HG03025 (cell line): Measurements from ENCODE around the gene CEP68.

ENCODE experiments used
- ATAC-seq: cut with Tn5 transposase; IDR thresholded peaks from one replicate; pipeline ENCODE4 v1.9.1; 2021; ENCODE audit warnings: mild to moderate bottlenecking, moderate library complexity; ENCODE audit not compliant: unreplicated experiment, low FRiP score

The CEP68 gene

GRCh38 chr2:65075605-65076344 lies 19.6 kb downstream of the CEP68 start:
- ATAC-seq: no peak

- no peak for ATAC-seq
These were observed 20.1 kb downstream of the CEP68 start for GRCh38 chr2:65076345-65076710.

DNA sequence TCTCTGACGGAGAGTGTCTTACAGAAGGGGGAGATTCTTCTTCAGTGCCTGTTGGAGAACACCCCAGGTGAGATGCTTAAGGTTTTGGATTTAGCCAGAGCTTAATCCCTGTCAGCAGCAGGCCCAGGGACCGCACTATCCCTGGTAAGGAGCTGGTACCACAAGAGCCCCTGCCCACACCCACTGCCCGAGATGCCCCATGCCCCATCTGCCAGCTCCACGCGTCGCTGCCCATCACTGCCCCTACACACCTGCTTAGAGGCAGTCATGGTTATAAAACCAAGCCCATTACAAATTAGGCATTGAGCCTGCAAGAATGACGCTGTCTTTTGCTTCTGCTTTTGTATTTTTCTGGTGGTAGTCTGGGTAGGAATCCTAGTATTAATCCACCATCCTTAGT lies 21.7 kb downstream of the CEP68 start:
- no peak for ATAC-seq

GRCh38 chr2:65079017-65079416 lies 22.8 kb downstream of the CEP68 start:
- ATAC-seq: no peak

DNA sequence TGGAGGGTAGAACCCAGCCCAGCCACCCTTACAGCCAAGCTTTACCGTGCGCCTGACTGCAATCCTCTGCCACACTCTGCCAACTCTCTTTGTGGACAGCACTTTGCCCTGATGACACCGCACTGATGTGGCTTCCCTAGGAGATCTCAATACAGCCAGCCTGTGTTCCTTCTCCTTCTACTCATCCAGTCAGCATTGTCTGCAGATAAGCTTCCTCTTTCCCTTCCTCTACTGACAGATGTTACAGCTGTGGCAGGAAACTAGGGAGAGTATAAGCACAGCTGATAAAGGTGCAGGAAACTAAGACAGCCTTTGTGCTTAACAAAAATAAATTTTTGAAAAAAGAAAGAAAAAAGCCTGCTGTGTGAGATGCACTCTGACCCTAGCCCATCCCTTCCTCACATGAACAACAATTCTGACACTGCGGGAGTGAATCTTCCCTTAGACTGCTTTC lies 25.0 kb downstream of the CEP68 start:
- ATAC-seq: no peak

- no peak for ATAC-seq
These were observed 28.9 kb downstream of the CEP68 start for GRCh38 chr2:65085148-65085547.

GRCh38 chr2:65092791-65093190 lies 36.6 kb downstream of the CEP68 start:
- no peak for ATAC-seq

DNA sequence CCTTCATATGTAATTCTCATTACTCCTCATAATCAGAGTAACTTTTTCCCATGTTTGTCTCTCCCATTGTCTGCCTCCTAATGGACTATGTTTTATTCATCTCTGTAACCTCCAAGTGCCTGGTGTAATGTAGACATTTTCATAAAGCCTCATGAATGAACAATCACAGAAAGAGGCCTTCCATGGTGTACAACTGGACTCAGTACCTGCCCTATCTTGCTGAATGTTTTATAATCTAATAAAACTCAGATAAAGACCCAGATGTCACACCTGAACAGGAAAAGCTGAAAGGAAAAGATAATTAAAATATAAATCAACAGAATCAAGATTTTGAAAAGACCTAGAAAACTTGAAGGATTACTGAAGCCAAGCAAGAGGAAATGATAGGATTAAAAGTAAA lies 37.0 kb downstream of the CEP68 start:
- no peak for ATAC-seq

DNA sequence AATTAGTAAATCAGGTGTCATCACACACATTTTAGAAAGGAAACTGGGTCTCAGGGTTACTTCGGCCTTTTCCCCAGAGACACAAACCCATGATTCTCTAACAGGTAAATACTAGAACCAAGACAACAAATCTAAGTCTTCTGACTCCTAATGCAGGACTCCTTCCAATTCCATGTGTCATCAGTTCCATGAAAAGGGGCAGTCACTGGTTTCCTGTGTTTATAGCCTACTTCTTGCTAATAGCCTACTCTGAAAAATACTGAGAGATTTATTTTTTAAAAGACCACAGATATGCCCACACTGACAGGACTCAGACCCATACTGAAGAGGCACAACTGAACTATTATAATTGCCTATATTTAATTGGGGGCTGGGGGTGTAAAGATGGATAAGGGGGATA lies 40.7 kb downstream of the CEP68 start:
- no peak for ATAC-seq

DNA sequence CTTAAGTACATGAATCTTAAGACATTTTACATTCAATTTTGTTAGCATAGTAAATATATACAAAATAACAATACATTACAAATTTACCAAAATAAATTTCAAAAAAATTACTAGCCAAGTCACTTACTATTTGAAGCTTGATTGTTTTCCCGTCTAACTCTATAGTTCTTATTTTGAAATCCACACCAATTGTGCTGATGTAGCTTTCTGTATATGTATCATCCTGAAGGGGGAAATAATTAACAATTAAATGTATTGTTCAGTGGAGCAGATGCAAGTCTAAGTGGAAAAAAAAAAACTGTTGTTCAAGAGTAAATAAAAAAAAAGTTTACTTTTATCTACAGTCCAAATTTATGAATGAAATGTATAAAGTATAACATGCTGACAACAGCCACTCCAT lies 41.6 kb downstream of the CEP68 start:
- no peak for ATAC-seq

DNA sequence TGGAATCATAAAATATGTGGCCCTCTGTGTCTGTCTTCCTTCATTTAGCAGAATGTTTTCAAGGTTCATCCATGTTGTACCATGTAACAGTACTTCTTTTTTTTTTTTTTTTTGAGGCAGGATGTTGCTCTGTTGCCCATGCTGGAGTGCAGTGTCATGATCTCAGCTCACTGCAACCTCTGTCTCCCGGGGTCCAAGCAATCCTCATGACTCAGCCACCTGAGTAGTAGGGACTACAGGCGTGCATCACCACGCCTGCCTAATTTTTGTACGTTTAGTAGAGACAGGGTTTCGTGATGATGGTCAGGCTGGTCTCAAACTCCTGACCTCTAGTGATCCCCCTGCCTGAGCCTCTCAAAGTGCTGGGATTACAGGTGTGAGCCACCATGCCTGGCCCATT lies 42.5 kb downstream of the CEP68 start:
- ATAC-seq: no peak

- no peak for ATAC-seq
These were observed 44.9 kb downstream of the CEP68 start for GRCh38 chr2:65101071-65101470.

DNA sequence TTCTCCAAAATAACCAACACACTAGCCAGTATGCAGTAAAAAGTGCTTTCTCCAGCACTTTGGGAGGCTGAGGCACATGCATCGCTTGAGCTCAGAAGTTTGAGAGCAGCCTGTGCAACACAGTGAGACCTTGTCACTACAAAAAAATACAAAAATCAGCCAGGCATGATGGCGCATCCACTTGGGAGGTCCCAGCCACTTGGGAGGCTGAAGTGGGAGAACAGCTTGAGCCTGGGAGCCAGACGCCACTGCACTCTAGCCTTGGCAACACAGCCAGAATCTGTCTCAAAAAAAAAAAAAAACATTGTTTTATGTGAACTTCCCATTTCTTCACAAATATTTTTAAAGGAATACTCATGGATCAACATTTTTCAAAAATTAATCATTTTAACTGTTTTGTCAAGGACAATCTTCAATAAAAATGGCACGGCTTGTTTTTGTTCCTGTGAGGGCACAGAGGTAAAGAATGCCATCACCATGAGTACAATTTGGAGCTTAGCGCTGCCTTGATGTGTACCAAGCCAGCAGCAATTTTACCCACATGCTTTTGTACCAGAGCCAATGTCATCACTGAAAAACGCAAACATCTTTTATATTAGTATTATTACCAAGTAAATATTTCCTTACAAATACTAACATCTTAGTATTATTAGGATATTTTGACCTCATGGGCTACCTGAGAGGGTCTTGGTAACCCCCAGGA lies 46.9 kb downstream of the CEP68 start:
- no peak for ATAC-seq

DNA sequence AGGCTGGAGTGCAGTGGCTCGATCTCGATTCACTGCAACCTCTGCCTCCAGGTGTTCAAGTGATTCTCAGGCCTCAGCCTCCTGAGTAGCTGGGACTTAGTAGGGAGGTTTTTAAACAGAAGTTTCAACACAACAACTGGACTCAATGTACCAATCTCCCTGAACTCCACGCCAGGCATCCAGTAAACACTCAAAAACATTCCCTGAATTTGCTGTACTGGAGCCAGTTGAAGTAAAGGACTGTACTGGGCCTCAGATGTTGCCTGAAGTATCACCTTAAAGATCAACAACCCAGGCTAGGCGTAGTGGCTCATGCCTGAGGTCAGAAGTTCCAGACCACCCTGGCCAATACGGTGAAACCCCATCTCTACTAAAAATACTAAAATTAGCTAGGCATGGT lies 51.3 kb downstream of the CEP68 start:
- ATAC-seq: no peak

- no peak for ATAC-seq
These were observed 52.6 kb downstream of the CEP68 start for GRCh38 chr2:65108780-65109179.

- no peak for ATAC-seq
These were observed 56.4 kb downstream of the CEP68 start for GRCh38 chr2:65112633-65113032.

DNA sequence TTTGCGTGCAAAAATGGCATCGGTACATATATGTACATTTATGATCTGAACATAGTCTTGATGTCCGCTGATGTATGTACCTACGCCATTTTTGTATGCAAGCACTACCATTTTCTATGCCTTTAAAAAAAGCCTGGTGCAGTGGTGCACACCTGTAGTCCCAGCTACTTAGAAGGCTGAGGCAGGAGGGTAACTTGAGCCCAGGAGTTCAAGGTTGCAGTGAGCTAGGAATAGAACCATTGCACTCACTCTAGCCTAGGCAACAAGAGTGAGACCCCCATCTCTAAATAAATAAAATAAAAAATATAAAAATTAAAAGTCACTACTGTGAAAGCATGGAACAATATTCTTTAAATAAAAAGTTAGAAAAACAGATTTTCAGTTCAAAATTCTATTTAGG lies 57.0 kb downstream of the CEP68 start:
- no peak for ATAC-seq

- ATAC-seq: no peak
These were observed 57.6 kb downstream of the CEP68 start for GRCh38 chr2:65113816-65114215.

DNA sequence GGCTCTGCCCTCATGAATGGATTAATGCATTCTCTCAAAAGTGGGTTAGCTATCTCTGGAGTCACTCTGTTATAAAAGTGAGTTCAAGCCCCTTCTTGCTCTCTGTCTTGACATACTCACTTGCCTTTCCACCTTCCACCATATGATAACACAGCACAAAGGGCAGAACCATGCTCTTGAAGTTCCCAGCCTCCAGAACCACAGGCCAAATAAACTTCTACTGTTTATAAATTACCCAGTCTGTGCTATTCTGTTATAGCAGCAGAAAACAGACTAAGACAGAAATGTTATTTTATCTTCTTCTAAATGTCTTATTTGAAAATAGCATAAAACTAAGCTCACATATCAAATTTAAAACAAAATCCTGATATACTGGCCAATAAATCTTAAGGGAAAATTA lies 58.7 kb downstream of the CEP68 start:
- no peak for ATAC-seq

GRCh38 chr2:65116645-65117044 lies 60.4 kb downstream of the CEP68 start:
- ATAC-seq: no peak

DNA sequence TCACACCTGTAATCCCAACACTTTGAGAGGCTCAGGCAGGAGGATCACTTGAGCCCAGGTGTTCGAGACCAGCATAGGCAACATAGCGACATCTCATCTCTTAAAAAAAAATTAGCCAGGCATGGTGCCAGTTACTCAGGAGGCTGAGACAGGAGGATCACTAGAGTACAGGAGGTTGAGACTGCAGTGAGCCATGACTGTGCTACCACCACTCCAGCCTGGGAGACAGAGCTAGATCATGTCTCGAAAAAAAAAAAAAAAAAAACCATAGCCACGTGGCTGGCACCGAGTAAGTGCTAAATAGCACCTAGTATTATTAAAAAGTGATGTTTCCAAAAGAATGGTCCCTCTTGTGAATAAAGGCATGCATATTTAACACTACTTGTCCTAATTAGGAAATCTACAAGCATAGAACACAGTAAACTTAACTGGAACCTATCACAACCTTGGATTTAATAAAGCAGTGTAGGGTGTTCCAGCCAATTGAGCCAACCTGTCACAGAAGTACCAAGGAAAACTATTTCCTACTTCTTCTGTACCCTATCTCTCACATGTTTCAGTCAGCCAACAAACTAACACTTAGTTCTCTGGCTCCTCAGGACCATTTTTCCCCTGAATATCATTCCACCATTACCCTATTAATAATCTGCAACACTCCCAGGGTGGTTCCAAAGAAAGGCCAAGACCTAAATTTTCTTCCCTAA lies 64.9 kb downstream of the CEP68 start:
- no peak for ATAC-seq

DNA sequence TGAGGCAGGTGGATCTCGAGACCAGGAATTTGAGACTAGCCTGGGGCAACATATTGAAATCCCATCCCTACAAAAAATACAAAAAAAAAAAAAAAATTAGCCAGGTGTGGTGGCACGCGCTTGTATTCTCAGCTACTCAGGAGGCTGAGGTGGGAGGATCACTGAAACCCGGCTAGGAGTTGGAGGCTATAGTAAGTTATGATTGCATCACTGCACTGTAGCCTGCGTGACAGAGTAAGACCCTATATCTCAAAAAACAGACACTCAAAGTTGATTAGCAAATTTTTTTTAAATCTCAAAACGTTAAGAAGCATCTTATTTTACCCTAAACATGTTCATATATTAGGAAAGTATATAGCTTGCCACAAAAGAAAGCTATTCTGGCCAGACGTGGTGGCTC lies 66.1 kb downstream of the CEP68 start:
- ATAC-seq: no peak
